ENCODE data around the gene RXRA.

RXRA gene

GRCh38 chr9:134456756-134457305 lies 130.6 kb downstream of the RXRA start:
- DNase-seq: no peak

- DNase-seq: no peak
Observed at GRCh38 chr9:134457321-134458206, 131.3 kb downstream of the RXRA start.

- peak; percentile 87 for DNase-seq
Observed at GRCh38 chr9:134458207-134459108, 132.2 kb downstream of the RXRA start.

- peak; percentile 38 for DNase-seq
Observed at GRCh38 chr9:134459164-134459563, 132.9 kb downstream of the RXRA start.

GRCh38 chr9:134459573-134459972 lies 133.3 kb downstream of the RXRA start:
- no peak for DNase-seq

- no peak for DNase-seq
Observed at GRCh38 chr9:134460206-134460605, 134.0 kb downstream of the RXRA start.

GRCh38 chr9:134460896-134461295 lies 134.6 kb downstream of the RXRA start:
- no peak for DNase-seq

- no peak for DNase-seq
Observed at GRCh38 chr9:134461426-134461982, 135.2 kb downstream of the RXRA start.

- no peak for DNase-seq
Observed at GRCh38 chr9:134462318-134462717, 136.1 kb downstream of the RXRA start.

GRCh38 chr9:134463280-134463679 lies 137.0 kb downstream of the RXRA start:
- no peak for DNase-seq

- no peak for DNase-seq
Observed at GRCh38 chr9:134466869-134467616, 140.8 kb downstream of the RXRA start.

GRCh38 chr9:134468358-134468757 lies 142.1 kb downstream of the RXRA start:
- no peak for DNase-seq

GRCh38 chr9:134469041-134469875 lies 143.0 kb downstream of the RXRA start:
- DNase-seq: peak; percentile 90

GRCh38 chr9:134472256-134472655 lies 146.0 kb downstream of the RXRA start:
- DNase-seq: no peak

- no peak for DNase-seq
Observed at GRCh38 chr9:134473141-134474054, 147.1 kb downstream of the RXRA start.

- peak; percentile 67 for DNase-seq
Observed at GRCh38 chr9:134474055-134474370, 147.8 kb downstream of the RXRA start.

- DNase-seq: peak; percentile 95
Observed at GRCh38 chr9:134475011-134475790, 148.9 kb downstream of the RXRA start.

- DNase-seq: no peak
Observed at GRCh38 chr9:134476272-134476941, 150.2 kb downstream of the RXRA start.

- DNase-seq: no peak
Observed at GRCh38 chr9:134476942-134477335, 150.7 kb downstream of the RXRA start.
